Osteocyte (in vitro differentiated cells): ENCODE data around the gene KYAT1. TPM values are rescaled to one million over a fixed set of nuclear protein-coding genes. Genes with fewer than 3 reads are reported as not detected.

ENCODE experiments used
- DNase-seq: peaks from one replicate; pipeline ENCODE4 v3.0.0; 2021; ENCODE audit warnings: mixed read lengths; ENCODE audit not compliant: unreplicated experiment; ENCODE audit errors: extremely low spot score
- H3K27ac Mint-ChIP-seq: one replicate; pipeline ENCODE4 v1.8.0; 2021; ENCODE audit warnings: mild to moderate bottlenecking, mixed read lengths; ENCODE audit not compliant: unreplicated experiment
- H3K27me3 Mint-ChIP-seq: one replicate; pipeline ENCODE4 v1.8.0; 2021; ENCODE audit warnings: mixed read lengths; ENCODE audit not compliant: unreplicated experiment
- H3K36me3 Mint-ChIP-seq: one replicate; pipeline ENCODE4 v1.8.0; 2021; ENCODE audit warnings: mixed read lengths; ENCODE audit not compliant: unreplicated experiment
- H3K4me1 Mint-ChIP-seq: one replicate; pipeline ENCODE4 v1.8.0; 2021; ENCODE audit warnings: mixed read lengths; ENCODE audit not compliant: unreplicated experiment
- H3K4me3 Mint-ChIP-seq: one replicate; pipeline ENCODE4 v1.8.0; 2021; ENCODE audit warnings: mild to moderate bottlenecking, moderate library complexity, mixed read lengths; ENCODE audit not compliant: unreplicated experiment
- H3K9me3 Mint-ChIP-seq: one replicate; pipeline ENCODE4 v1.8.0; 2021; ENCODE audit warnings: mixed read lengths; ENCODE audit not compliant: unreplicated experiment
- total RNA-seq: library from RNA; stranded (reverse); gene quantifications from 2 replicates; pipeline ENCODE4 v1.2.1, GENCODE V29; 2021
- TF ChIP-seq, protein P1 (sequence below): fragments of 200-600 bp; sonication (generic); IDR thresholded peaks from 2 replicates; pipeline ENCODE4 v1.5.0; 2021; ENCODE audit warnings: antibody characterized with exemption, mild to moderate bottlenecking, moderate library complexity

KYAT1 gene
- total RNA-seq, 1 donor from 2014 or later = 6.5 TPM

DNA sequence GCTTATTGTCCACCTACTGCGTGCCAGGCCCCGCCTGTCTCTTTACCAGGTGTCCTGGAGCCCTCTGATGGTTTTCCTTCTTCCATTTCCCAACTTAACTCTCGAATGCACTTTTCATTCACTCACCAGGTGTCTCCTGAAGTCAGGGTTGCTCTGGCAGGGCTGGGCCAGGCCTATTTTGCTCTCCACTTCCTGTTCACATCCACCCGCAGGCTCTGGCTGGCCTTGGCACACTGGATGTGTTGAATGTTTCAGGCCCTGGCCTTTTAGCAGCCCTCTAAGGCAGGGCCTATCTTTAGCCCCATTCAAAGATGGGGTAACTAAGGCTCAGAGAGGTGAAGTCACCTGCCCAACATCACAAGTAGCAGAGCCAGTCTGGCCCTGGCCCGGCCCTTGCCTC lies 16.6 kb upstream of the KYAT1 start:
- peaks cover 44% of the 10 kb centered on the region for H3K4me1 Mint-ChIP-seq
- peak overlapping the region; percentile 54 for H3K27ac Mint-ChIP-seq
- no peak overlapping the region for H3K4me3 Mint-ChIP-seq
- H3K9me3 Mint-ChIP-seq = no peaks in the 10 kb centered on the region
- no peak for DNase-seq
- peaks cover 6% of the 10 kb centered on the region for H3K36me3 Mint-ChIP-seq
- H3K27me3 Mint-ChIP-seq = no peaks in the 10 kb centered on the region
- TF ChIP-seq, protein P1, sequence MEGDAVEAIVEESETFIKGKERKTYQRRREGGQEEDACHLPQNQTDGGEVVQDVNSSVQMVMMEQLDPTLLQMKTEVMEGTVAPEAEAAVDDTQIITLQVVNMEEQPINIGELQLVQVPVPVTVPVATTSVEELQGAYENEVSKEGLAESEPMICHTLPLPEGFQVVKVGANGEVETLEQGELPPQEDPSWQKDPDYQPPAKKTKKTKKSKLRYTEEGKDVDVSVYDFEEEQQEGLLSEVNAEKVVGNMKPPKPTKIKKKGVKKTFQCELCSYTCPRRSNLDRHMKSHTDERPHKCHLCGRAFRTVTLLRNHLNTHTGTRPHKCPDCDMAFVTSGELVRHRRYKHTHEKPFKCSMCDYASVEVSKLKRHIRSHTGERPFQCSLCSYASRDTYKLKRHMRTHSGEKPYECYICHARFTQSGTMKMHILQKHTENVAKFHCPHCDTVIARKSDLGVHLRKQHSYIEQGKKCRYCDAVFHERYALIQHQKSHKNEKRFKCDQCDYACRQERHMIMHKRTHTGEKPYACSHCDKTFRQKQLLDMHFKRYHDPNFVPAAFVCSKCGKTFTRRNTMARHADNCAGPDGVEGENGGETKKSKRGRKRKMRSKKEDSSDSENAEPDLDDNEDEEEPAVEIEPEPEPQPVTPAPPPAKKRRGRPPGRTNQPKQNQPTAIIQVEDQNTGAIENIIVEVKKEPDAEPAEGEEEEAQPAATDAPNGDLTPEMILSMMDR = no peak

DNA sequence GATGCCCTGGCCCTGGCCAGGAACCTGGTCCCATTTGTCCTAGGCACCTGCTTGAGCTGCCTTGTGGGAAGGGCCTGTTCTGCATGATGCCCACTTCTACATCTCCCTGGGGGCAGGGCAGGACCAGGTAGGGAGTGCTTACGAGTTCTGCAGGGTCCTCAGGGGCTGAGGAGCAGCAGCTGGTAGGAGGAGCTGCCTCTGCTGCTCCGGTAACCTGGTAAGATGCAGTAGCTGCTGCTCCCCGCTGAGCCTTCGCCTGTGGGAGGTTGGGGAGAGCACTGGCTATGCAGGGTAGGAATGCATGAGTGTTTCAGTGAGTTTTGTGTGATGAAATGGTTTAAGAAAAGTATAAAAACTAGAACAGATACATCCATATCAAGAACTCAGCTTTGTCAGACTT lies 13.8 kb upstream of the KYAT1 start:
- Mint-ChIP-seq H3K4me1 (peaks cover 47% of the 10 kb centered on the region), H3K4me3 (no peak overlapping the region), H3K36me3 (peaks cover 9% of the 10 kb centered on the region), H3K27ac (peak overlapping the region; percentile 47), H3K9me3 (no peaks in the 10 kb centered on the region), H3K27me3 (no peaks in the 10 kb centered on the region)
- TF ChIP-seq, protein P1 = no peak
- no peak for DNase-seq

DNA sequence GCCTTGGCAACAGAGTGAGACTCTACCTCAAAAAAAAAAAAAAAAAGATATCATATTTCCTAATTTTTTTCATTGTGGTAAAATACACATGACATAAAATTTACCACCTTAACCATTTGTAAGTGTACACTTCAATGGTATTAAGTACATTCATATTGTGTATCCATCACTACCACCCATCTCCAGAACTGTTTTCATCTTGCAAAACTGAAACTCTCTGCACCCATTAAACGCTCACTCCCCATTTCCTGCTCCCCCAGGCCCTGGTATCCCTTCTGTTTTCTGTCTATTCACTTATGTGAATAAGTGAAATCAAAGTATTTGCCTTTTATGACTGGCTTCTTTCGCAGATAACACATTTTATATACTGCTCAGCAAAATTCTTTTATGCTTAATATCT lies 13.0 kb upstream of the KYAT1 start:
- no peak for DNase-seq
- H3K9me3 Mint-ChIP-seq = no peaks in the 10 kb centered on the region
- TF ChIP-seq, protein P1 = no peak

DNA sequence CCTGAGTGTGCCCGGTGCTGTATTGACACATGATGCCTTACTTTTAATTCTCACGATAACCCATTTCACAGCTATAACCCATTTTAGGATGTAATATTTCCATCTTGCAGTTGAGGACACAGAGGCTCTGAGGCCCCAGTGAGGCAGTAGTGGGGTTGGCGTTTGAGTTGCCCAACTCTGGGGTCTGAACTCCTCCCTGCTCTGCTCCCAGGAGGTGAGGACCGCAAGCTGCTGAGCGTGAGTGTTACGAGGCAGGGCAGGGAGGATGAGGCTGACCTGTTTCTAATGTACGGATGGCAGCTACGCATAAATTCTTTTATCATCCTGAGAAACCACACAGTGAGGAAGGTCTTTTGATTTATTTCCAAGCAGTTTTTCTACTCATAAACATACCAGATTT lies 11.6 kb upstream of the KYAT1 start:
- TF ChIP-seq, protein P1 = no peak
- Mint-ChIP-seq H3K27me3 (no peaks in the 10 kb centered on the region), H3K27ac (peak overlapping the region; percentile 77), H3K4me1 (peaks cover 51% of the 10 kb centered on the region), H3K36me3 (peaks cover 13% of the 10 kb centered on the region), H3K4me3 (peak overlapping the region; percentile 22), H3K9me3 (no peaks in the 10 kb centered on the region)
- DNase-seq = no peak

More for the DNA sequence above, 13.0 kb upstream of the KYAT1 start:
- Mint-ChIP-seq H3K27ac (peak overlapping the region; percentile 52), H3K27me3 (no peaks in the 10 kb centered on the region), H3K4me1 (peaks cover 48% of the 10 kb centered on the region), H3K36me3 (peaks cover 9% of the 10 kb centered on the region), H3K4me3 (no peak overlapping the region)

DNA sequence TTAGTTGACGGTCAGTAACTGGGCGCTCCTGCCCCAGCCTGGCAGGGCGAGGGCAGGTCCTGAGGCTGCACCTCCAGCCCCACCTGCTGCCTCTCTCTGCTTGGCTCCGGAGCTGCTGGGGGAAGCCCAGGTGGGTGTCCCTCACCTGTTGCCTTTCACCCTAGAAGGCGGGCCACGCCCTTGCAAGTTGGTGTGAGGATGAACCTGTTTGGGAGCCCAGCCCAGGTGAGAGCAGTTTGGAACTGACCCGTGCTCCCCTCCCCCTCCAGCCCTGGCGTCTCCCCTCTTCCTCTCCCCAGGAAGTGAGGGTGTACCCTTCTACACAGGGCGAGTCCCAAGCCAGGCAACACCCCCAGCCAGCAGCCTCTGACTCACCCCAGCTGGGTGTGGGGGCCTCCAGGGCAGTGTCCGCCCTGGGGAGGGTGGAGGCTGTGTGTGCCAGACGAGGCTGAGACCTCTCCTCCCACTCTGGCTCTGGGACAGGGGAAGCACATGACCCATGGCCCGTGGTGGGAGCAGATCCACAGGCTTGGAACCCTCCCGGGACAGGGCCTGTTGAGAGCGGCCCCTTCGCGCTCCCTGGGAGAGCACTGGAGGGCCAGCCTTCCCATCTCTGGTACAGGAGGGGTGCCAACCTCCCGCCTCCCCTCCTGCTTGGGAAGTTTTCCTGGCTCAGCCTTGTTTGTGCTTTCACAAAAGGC lies 10.6 kb upstream of the KYAT1 start:
- TF ChIP-seq, protein P1 = no peak
- no peaks in the 10 kb centered on the region for H3K9me3 Mint-ChIP-seq
- peak overlapping the region; percentile 77 for H3K27ac Mint-ChIP-seq
- H3K27me3 Mint-ChIP-seq = no peaks in the 10 kb centered on the region
- peaks cover 13% of the 10 kb centered on the region for H3K36me3 Mint-ChIP-seq
- H3K4me1 Mint-ChIP-seq = peaks cover 60% of the 10 kb centered on the region
- peak; percentile 90 for DNase-seq
- H3K4me3 Mint-ChIP-seq = no peak overlapping the region
